Progenitor cell of endocrine pancreas (in vitro differentiated cells): ENCODE data around the gene TVP23C. TPM values are rescaled to one million over a fixed set of nuclear protein-coding genes. Genes with fewer than 3 reads are reported as not detected.
"Not testable (repeated sequence)": the region's sequence is repeated elsewhere in the genome, so short reads cannot be mapped to it uniquely, and the experiment has no call there.

Experiments
- DNase-seq: peaks from one replicate; pipeline ENCODE4 v3.0.0; 2021; ENCODE audit warnings: low spot score; ENCODE audit not compliant: unreplicated experiment
- H3K27ac Mint-ChIP-seq: 2 replicates; pipeline ENCODE4 v1.8.0; 2021; ENCODE audit warnings: mild to moderate bottlenecking, moderate library complexity, mixed read lengths
- H3K27me3 Mint-ChIP-seq: 2 replicates; pipeline ENCODE4 v1.8.0; 2021; ENCODE audit warnings: mixed read lengths
- H3K36me3 Mint-ChIP-seq: 2 replicates; pipeline ENCODE4 v1.8.0; 2022; ENCODE audit warnings: mixed read lengths; ENCODE audit not compliant: insufficient read depth
- H3K4me1 Mint-ChIP-seq: 2 replicates; pipeline ENCODE4 v1.8.0; 2021; ENCODE audit warnings: low read depth, mixed read lengths
- H3K4me3 Mint-ChIP-seq: 2 replicates; pipeline ENCODE4 v1.8.0; 2021; ENCODE audit warnings: low read depth, mild to moderate bottlenecking, moderate library complexity, mixed read lengths
- H3K9me3 Mint-ChIP-seq: 2 replicates; pipeline ENCODE4 v1.8.0; 2021; ENCODE audit warnings: low read depth, mixed read lengths
- CTCF ChIP-seq: fragments of 200-600 bp; sonication (generic); IDR thresholded peaks from one replicate; pipeline ENCODE4 v1.5.0; 2021; ENCODE audit warnings: antibody characterized with exemption, mild to moderate bottlenecking; ENCODE audit not compliant: unreplicated experiment
- total RNA-seq: library from RNA; stranded (reverse); gene quantifications from 2 replicates; pipeline ENCODE4 v1.2.1, GENCODE V29; 2021

TVP23C gene
- total RNA-seq, 1 donor from 2014 or later = 41.7 TPM

GRCh38 chr17:15507001-15507400 is 56.3 kb downstream of the TVP23C start:
- Mint-ChIP-seq H3K36me3 (peaks cover 26% of the 10 kb centered on the region), H3K27me3 (no peaks in the 10 kb centered on the region), H3K4me1 (no peaks in the 10 kb centered on the region), H3K4me3 (no peak overlapping the region), H3K27ac (no peak overlapping the region), H3K9me3 (no peaks in the 10 kb centered on the region)
- no peak for TF ChIP-seq CTCF
- no peak for DNase-seq

DNA sequence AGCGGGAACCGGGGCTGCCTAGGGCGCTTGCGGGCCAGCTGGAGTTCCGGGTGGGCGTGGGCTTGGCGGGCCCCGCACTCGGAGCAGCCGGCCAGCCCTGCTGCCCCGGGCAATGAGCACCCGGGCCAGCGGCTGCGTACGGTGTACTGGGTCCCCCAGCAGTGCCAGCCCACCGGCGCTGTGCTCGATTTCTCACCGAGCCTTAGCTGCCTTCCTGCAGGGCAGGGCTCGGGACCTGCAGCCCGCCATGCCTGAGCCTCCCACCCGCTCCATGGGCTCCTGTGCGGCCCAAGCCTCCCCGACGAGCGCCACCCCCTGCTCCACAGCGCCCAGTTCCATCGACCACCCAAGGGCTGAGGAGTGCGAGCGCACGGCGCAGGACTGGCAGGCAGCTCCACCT is 57.6 kb downstream of the TVP23C start:
- H3K36me3 Mint-ChIP-seq = peaks cover 29% of the 10 kb centered on the region
- not testable (repeated sequence) for H3K27me3 Mint-ChIP-seq, H3K27ac Mint-ChIP-seq, DNase-seq, H3K4me1 Mint-ChIP-seq, H3K9me3 Mint-ChIP-seq, H3K4me3 Mint-ChIP-seq

- no peak overlapping the region for H3K4me3 Mint-ChIP-seq
- H3K27ac Mint-ChIP-seq = no peak overlapping the region
- H3K27me3 Mint-ChIP-seq = no peaks in the 10 kb centered on the region
- H3K9me3 Mint-ChIP-seq = no peaks in the 10 kb centered on the region
- no peak for DNase-seq
- H3K36me3 Mint-ChIP-seq = peaks cover 31% of the 10 kb centered on the region
- H3K4me1 Mint-ChIP-seq = no peaks in the 10 kb centered on the region
- TF ChIP-seq CTCF = no peak
These were observed 59.6 kb downstream of the TVP23C start for GRCh38 chr17:15503731-15504130.

GRCh38 chr17:15502369-15503112 is 60.7 kb downstream of the TVP23C start:
- H3K4me3 Mint-ChIP-seq = no peak overlapping the region

GRCh38 chr17:15501793-15502192 is 61.5 kb downstream of the TVP23C start:
- Mint-ChIP-seq H3K27me3 (no peaks in the 10 kb centered on the region), H3K27ac (no peak overlapping the region), H3K9me3 (no peaks in the 10 kb centered on the region), H3K4me1 (no peaks in the 10 kb centered on the region), H3K4me3 (no peak overlapping the region), H3K36me3 (peaks cover 26% of the 10 kb centered on the region)
- no peak for DNase-seq
- TF ChIP-seq CTCF = no peak

More at GRCh38 chr17:15502369-15503112, 60.7 kb downstream of the TVP23C start:
- TF ChIP-seq CTCF = peak; percentile 84
- Mint-ChIP-seq H3K27ac (no peak overlapping the region), H3K9me3 (no peaks in the 10 kb centered on the region), H3K36me3 (peaks cover 26% of the 10 kb centered on the region), H3K4me1 (no peaks in the 10 kb centered on the region), H3K27me3 (no peaks in the 10 kb centered on the region)
- peak; percentile 60 for DNase-seq

- no peak for TF ChIP-seq CTCF
- no peaks in the 10 kb centered on the region for H3K4me1 Mint-ChIP-seq
These were observed 62.0 kb downstream of the TVP23C start for GRCh38 chr17:15501282-15501681.

More at GRCh38 chr17:15501282-15501681, 62.0 kb downstream of the TVP23C start:
- Mint-ChIP-seq H3K4me3 (no peak overlapping the region), H3K27me3 (no peaks in the 10 kb centered on the region), H3K36me3 (peaks cover 22% of the 10 kb centered on the region), H3K9me3 (no peaks in the 10 kb centered on the region), H3K27ac (no peak overlapping the region)
- no peak for DNase-seq
